Nephron (organoid): Measurements from ENCODE around the gene GANC.
A peak's percentile ranks its signal among the peaks of the same experiment; 100 is the strongest.

Source experiments
- H3K27ac Mint-ChIP-seq, 3 experiments: 2 replicates each; pipeline ENCODE4 v1.8.0; 2020; ENCODE audit warnings: mixed read lengths in 3 of 3, mild to moderate bottlenecking in 2 of 3, moderate library complexity in 1 of 3
- H3K27me3 Mint-ChIP-seq: 2 replicates; pipeline ENCODE4 v1.8.0; 2021; ENCODE audit warnings: low read depth, mild to moderate bottlenecking, moderate library complexity, mixed read lengths
- H3K36me3 Mint-ChIP-seq: 2 replicates; pipeline ENCODE4 v1.8.0; 2020; ENCODE audit warnings: low read depth, mixed read lengths
- H3K4me1 Mint-ChIP-seq: 2 replicates; pipeline ENCODE4 v1.8.0; 2020; ENCODE audit warnings: mixed read lengths
- H3K4me3 Mint-ChIP-seq, 3 experiments: 2 replicates each; pipeline ENCODE4 v1.8.0; 2020; ENCODE audit warnings: mild to moderate bottlenecking in 3 of 3, mixed read lengths in 3 of 3, moderate library complexity in 2 of 3
- H3K9me3 Mint-ChIP-seq: 2 replicates; pipeline ENCODE4 v1.8.0; 2020; ENCODE audit warnings: mixed read lengths
- CTCF ChIP-seq, 3 experiments: fragments of 200-600 bp; sonication (generic); IDR thresholded peaks; one replicate each; pipeline ENCODE4 v1.5.0; 2021; ENCODE audit warnings: antibody characterized with exemption in 3 of 3; ENCODE audit not compliant: unreplicated experiment in 3 of 3

The GANC gene

GRCh38 chr15:42374810-42375209, 101.8 kb downstream of the GANC start:
- TF ChIP-seq CTCF (IDR thresholded peaks at IDR 0.05; ENCODE audit: unreplicated experiment in 3 of 3) = no peak
- Mint-ChIP-seq H3K4me1 (no peaks in the 10 kb centered on the region), H3K27ac (no peak overlapping the region), H3K4me3 (no peak overlapping the region), H3K9me3 (peaks cover 13% of the 10 kb centered on the region), H3K36me3 (no peaks in the 10 kb centered on the region), H3K27me3 (no peaks in the 10 kb centered on the region)

- Mint-ChIP-seq H3K4me1 (no peaks in the 10 kb centered on the region), H3K9me3 (peaks cover 13% of the 10 kb centered on the region), H3K36me3 (no peaks in the 10 kb centered on the region), H3K27me3 (no peaks in the 10 kb centered on the region), H3K27ac (no peak overlapping the region), H3K4me3 (no peak overlapping the region)
- no peak for TF ChIP-seq CTCF (IDR thresholded peaks at IDR 0.05; ENCODE audit: unreplicated experiment in 3 of 3)
Measured at GRCh38 chr15:42375252-42375651, 102.3 kb downstream of the GANC start.

- Mint-ChIP-seq H3K27ac (no peak overlapping the region), H3K27me3 (no peaks in the 10 kb centered on the region), H3K9me3 (peaks cover 12% of the 10 kb centered on the region), H3K4me1 (no peaks in the 10 kb centered on the region), H3K36me3 (no peaks in the 10 kb centered on the region), H3K4me3 (no peak overlapping the region)
- TF ChIP-seq CTCF (IDR thresholded peaks at IDR 0.05; ENCODE audit: unreplicated experiment in 3 of 3) = no peak
Measured at GRCh38 chr15:42375941-42376340, 102.9 kb downstream of the GANC start.

- Mint-ChIP-seq H3K36me3 (no peaks in the 10 kb centered on the region), H3K27ac (no peak overlapping the region), H3K4me3 (no peak overlapping the region), H3K9me3 (peaks cover 9% of the 10 kb centered on the region), H3K4me1 (no peaks in the 10 kb centered on the region), H3K27me3 (no peaks in the 10 kb centered on the region)
- no peak for TF ChIP-seq CTCF (IDR thresholded peaks at IDR 0.05; ENCODE audit: unreplicated experiment in 3 of 3)
Measured at GRCh38 chr15:42378011-42378410, 105.0 kb downstream of the GANC start.

GRCh38 chr15:42384597-42384996, 111.6 kb downstream of the GANC start:
- no peaks in the 10 kb centered on the region for H3K36me3 Mint-ChIP-seq
- no peak for TF ChIP-seq CTCF (IDR thresholded peaks at IDR 0.05; ENCODE audit: unreplicated experiment in 3 of 3)
- no peak overlapping the region for H3K27ac Mint-ChIP-seq
- peaks cover 14% of the 10 kb centered on the region for H3K4me1 Mint-ChIP-seq
- H3K9me3 Mint-ChIP-seq = peaks cover under 1% of the 10 kb centered on the region
- no peak overlapping the region for H3K4me3 Mint-ChIP-seq
- H3K27me3 Mint-ChIP-seq = peaks cover 4% of the 10 kb centered on the region

GRCh38 chr15:42385206-42385979, 112.4 kb downstream of the GANC start:
- no peaks in the 10 kb centered on the region for H3K9me3 Mint-ChIP-seq
- peak overlapping the region in 2 of 3 experiments; percentile 40 to 53 for H3K27ac Mint-ChIP-seq
- peaks cover 4% of the 10 kb centered on the region for H3K27me3 Mint-ChIP-seq
- peaks cover 14% of the 10 kb centered on the region for H3K4me1 Mint-ChIP-seq
- H3K4me3 Mint-ChIP-seq = no peak overlapping the region
- no peaks in the 10 kb centered on the region for H3K36me3 Mint-ChIP-seq
- peak; percentile 36 to 56 (median 45) for TF ChIP-seq CTCF (IDR thresholded peaks at IDR 0.05; ENCODE audit: unreplicated experiment in 3 of 3)
